Cardiac muscle cell (in vitro differentiated cells and primary cell): ENCODE measurements around the gene COL4A2. TPM values are rescaled to one million over a fixed set of nuclear protein-coding genes. Genes with fewer than 3 reads are reported as not detected.

Experiments
- DNase-seq, 2 donors: peaks; one replicate each; pipeline versions ENCODE4 v3.0.0 to v3.0.0-alpha.2; 2010 to 2017; ENCODE audit warnings: low read depth in 1 of 2, low spot score in 1 of 2
- H3K27ac ChIP-seq: fragments of 200-600 bp; sonication (generic); 2 replicates; pipeline ENCODE4 v1.5.1; 2016
- H3K27me3 ChIP-seq: fragments of 200-600 bp; sonication (generic); 2 replicates; pipeline ENCODE4 v1.6.0; 2016; ENCODE audit warnings: control low read depth
- H3K36me3 ChIP-seq: fragments of 200-600 bp; sonication (generic); 2 replicates; pipeline ENCODE4 v1.5.1; 2016; ENCODE audit warnings: control low read depth
- H3K4me1 ChIP-seq: fragments of 200-600 bp; sonication (generic); 2 replicates; pipeline ENCODE4 v1.8.1; 2017; ENCODE audit warnings: low read depth, mild to moderate bottlenecking, mixed run types
- H3K4me3 ChIP-seq: fragments of 200-600 bp; sonication (generic); 2 replicates; pipeline ENCODE4 v1.5.1; 2016; ENCODE audit warnings: mild to moderate bottlenecking
- H3K9me3 ChIP-seq: fragments of 200-600 bp; sonication (generic); 2 replicates; pipeline ENCODE4 v1.5.1; 2017; ENCODE audit warnings: low read depth, mild to moderate bottlenecking, control low read depth
- CTCF ChIP-seq: IDR thresholded peaks from 2 replicates; pipeline ENCODE4 v1.5.1; 2012; ENCODE audit warnings: low read depth, mild to moderate bottlenecking, low read length
- polyA plus RNA-seq: library from polyadenylated mRNA; unstranded; fragments of >200 nt; fragmentation: Nextera tagmentation; extraction: Ambion mirVana; gene quantifications from 2 replicates; pipeline ENCODE4 v1.2.1, GENCODE V29; 2016
- total RNA-seq: library from RNA; depleted of rRNA; stranded (reverse); fragments of >200 nt; gene quantifications from 2 replicates; pipeline ENCODE4 v1.2.3, GENCODE V29; 2016

Gene COL4A2
- total and polyA plus RNA-seq, 2 experiments from 2014 or later: 184 to 516 TPM

DNA sequence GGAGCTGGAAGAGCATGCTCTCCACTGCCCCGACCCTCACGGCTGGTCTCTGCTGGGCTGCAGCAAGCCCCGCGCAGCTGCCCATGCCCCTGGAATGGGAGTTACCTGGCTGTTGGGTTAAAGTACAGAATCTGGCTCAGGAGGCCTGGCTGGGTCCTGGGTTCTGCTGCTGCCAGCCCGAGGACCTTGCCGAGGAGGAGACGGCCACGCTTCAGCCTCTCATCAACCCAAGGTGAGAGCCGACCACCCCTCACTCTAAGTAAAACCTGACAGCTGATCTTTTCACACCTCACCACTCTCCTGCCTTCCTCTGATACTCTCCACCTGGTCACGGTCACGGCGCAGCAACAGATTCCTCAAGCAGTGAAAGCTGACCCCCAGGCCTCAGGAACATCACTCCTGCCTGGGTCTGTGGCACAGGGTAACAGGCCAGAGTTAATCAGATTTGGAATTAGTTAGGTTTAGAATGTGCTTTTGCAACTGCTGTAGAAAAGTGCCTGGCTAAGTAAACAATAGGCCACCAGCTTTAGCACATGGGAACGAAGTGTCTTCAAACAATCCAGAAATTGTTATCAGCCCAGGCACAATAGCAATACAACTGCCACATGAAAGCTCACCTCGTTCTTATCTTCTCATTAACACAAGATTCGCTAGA, 233.9 kb downstream of the COL4A2 start:
- no peaks in the 10 kb centered on the region for H3K9me3 ChIP-seq
- no peak for TF ChIP-seq CTCF
- H3K4me3 ChIP-seq: no peak overlapping the region
- H3K27me3 ChIP-seq: no peaks in the 10 kb centered on the region
- H3K4me1 ChIP-seq: peaks cover 13% of the 10 kb centered on the region
- DNase-seq: peak in 1 of 2 donors; percentile 62
- H3K36me3 ChIP-seq: no peaks in the 10 kb centered on the region
- peak overlapping the region; percentile 87 for H3K27ac ChIP-seq

DNA sequence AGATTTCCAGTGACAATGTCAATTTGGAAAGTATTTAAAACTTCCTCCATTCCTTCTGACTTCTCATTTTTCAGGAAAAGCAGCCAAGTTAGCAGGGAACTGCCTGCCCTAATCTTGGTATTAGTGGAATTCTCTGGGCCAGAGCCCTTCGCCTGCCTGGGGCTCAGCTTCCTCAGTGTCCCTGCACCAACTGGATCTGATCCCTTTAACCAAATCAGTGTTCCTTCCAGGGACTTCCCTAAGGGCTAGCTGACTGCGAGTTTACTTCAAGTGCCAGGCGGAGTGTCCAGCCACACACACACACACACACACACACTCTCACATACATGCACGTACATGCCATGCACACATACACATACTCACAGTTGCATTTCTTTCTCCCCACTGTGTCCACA, 234.4 kb downstream of the COL4A2 start:
- Histone ChIP-seq H3K9me3 (no peaks in the 10 kb centered on the region), H3K27ac (peak overlapping the region; percentile 87), H3K4me3 (no peak overlapping the region), H3K36me3 (no peaks in the 10 kb centered on the region), H3K27me3 (no peaks in the 10 kb centered on the region), H3K4me1 (peaks cover 13% of the 10 kb centered on the region)
- no peak for TF ChIP-seq CTCF
- DNase-seq: peak; percentile 19 to 46

DNA sequence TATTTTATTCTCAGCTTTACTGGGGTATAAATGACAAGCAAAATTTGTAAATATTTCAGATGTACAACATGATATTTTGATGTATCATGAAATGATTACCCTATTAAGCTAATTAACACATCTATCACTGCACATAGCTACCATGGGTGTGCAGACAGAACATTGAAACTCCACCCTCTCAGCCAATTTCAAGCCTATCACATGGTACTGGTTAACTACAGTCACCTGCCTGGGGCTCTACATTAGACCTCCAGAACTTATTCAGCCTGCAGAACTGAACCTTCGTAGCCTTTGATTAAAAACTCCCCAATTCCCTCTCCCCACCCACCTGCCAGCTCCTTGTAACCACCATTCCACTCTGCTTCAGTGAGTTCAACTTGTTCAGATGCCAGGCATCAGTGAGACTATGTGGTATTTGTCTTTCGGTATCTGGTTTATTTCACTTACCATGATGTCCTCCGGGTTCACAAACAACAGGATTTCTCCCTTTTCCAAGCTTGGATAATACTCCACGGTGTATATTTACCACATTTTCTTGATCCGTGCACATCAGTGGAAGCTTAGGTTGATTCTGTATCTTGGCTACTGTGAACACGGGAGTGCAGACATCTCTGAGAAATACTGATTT, 235.2 kb downstream of the COL4A2 start:
- H3K4me3 ChIP-seq: no peak overlapping the region
- no peak for TF ChIP-seq CTCF
- peak overlapping the region; percentile 2 for H3K27ac ChIP-seq
- DNase-seq: no peak
- no peaks in the 10 kb centered on the region for H3K9me3 ChIP-seq
- H3K4me1 ChIP-seq: peaks cover 13% of the 10 kb centered on the region
- no peaks in the 10 kb centered on the region for H3K36me3 ChIP-seq
- H3K27me3 ChIP-seq: no peaks in the 10 kb centered on the region

DNA sequence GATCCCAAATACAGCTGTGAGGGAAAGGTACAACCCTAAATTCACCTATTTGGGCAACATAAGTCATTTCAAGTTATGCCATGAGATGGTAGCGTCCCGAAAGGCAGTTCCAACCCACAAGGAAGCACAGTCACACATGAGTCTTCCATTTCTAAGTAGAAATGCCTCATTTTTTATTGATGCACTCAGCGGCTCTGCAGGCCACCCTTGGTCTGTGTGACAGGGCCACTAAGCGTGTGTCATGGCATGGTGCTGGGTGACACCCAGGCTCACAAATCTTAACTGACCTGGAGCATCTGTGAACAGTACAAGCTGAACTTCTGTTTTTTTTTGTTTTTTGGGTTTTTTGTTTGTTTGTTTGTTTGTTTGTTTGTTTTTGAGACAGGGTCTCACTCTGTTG, 239.3 kb downstream of the COL4A2 start:
- no peaks in the 10 kb centered on the region for H3K9me3 ChIP-seq
- no peak for DNase-seq
- no peaks in the 10 kb centered on the region for H3K36me3 ChIP-seq
- no peaks in the 10 kb centered on the region for H3K27me3 ChIP-seq
- TF ChIP-seq CTCF: no peak
- H3K4me1 ChIP-seq: peaks cover 20% of the 10 kb centered on the region
- no peak overlapping the region for H3K4me3 ChIP-seq
- no peak overlapping the region for H3K27ac ChIP-seq

DNA sequence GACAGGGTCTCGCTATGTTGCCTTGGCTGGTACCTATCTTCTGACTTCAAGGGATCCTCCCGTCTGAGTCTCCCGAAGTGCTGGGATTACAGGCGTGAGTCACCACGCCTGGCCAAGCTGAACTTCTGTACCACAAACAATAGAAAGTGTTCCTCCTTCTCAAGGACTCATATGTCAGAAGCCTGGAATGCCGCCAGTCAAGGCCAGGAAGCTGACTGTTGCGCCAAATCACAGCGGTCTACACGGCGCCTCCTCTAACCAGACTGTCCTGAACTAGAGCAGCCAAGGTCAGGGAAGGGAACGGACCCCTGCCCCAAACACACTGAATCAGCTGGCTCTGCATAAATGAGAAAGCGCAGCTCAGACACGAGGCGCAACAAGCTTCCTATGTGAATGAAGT, 239.8 kb downstream of the COL4A2 start:
- Histone ChIP-seq H3K27me3 (no peaks in the 10 kb centered on the region), H3K4me1 (peaks cover 20% of the 10 kb centered on the region), H3K4me3 (no peak overlapping the region), H3K27ac (no peak overlapping the region), H3K36me3 (no peaks in the 10 kb centered on the region), H3K9me3 (no peaks in the 10 kb centered on the region)
- peak in 1 of 2 donors; percentile 97 for DNase-seq
- no peak for TF ChIP-seq CTCF
